HepG2 (cell line): Measurements from ENCODE around the gene CD93. TPM values are rescaled to one million over a fixed set of nuclear protein-coding genes. Genes with fewer than 3 reads are reported as not detected.

Experiments used
- ATAC-seq: fragments of 200-7000 bp; cut with Tn5 transposase; 3 replicates; pipeline ENCODE4 v1.9.1; 2020; ENCODE audit warnings: mild to moderate bottlenecking, moderate library complexity
- BruUV-seq: library from RNA; stranded (reverse); fragments of 400-500 nt; replicated peaks from 2 replicates; lab custom pipeline; 2021; lab: Mats Ljungman, UMichigan
- CTCF ChIA-PET: fragments of 300-600 bp; formaldehyde crosslinking; extraction: SDS; loops from one replicate; lab custom pipeline; 2021; ENCODE audit warnings: low total read pairs, inconsistent platforms, low intra/inter-chr PET ratio; lab: Yijun Ruan, JAX
- POLR2A ChIA-PET: fragments of 350-600 bp; sonication (Branson Sonifier 250); formaldehyde crosslinking; loops from one replicate; lab custom pipeline; 2020; ENCODE audit warnings: antibody characterized with exemption, inconsistent platforms; lab: Yijun Ruan, JAX
- DNase-seq: peaks from one replicate; pipeline ENCODE4 v3.0.0-alpha.2; 2015; ENCODE audit warnings: low spot score
- FAIRE-seq: peaks from 3 replicates; lab custom pipeline; 2011; peaks lifted over from hg19 to GRCh38; lab: Jason Lieb, UNC
- H2AFZ ChIP-seq: one replicate; pipeline ENCODE4 v1.6.1; 2011; ENCODE audit warnings: low read length, inconsistent platforms
- H3K27ac ChIP-seq: fragments of 300-600 bp; 3 replicates; pipeline ENCODE4 v1.8.0; 2011; ENCODE audit warnings: mixed run types, mild to moderate bottlenecking, mixed read lengths, low read length, inconsistent platforms; ENCODE audit not compliant: insufficient read depth; ENCODE audit errors: extremely low read length
- H3K27me3 ChIP-seq, 2 experiments: fragments of 200-600 bp in 1 of 2; 2 replicates in 1 of 2; 3 replicates in 1 of 2; pipeline versions ENCODE4 v1.6.0 to v1.8.0; 2011; ENCODE audit warnings: low read length in 2 of 2, mild to moderate bottlenecking in 2 of 2, moderate library complexity in 2 of 2, inconsistent platforms in 1 of 2; ENCODE audit not compliant: insufficient read depth in 2 of 2, control insufficient read depth in 1 of 2
- H3K36me3 ChIP-seq, 2 experiments: fragments of 200-600 bp in 1 of 2; replicated peaks in 1 of 2; 2 replicates in 1 of 2; 3 replicates in 1 of 2; pipeline versions ENCODE4 v1.5.1 to v1.8.0; 2011; ENCODE audit warnings: low read length in 2 of 2, inconsistent platforms in 1 of 2; ENCODE audit not compliant: insufficient read depth in 2 of 2, control insufficient read depth in 1 of 2
- H3K4me1 ChIP-seq: 2 replicates; pipeline ENCODE4 v1.5.1; 2012; ENCODE audit warnings: low read length, inconsistent platforms; ENCODE audit not compliant: insufficient read depth
- H3K4me2 ChIP-seq: 2 replicates; pipeline ENCODE4 v1.6.0; 2011; ENCODE audit warnings: low read depth, low read length, inconsistent platforms
- H3K4me3 ChIP-seq, 3 experiments: fragments of 200-600 bp in 1 of 3; sonication (generic), shearing (Covaris generic) in 1 of 3; replicated peaks in 1 of 3; 2 replicates each; pipeline ENCODE4 v1.5.1; 2011 to 2016; ENCODE audit warnings: low read length in 3 of 3, inconsistent platforms in 2 of 3, low read depth in 2 of 3, mild to moderate bottlenecking in 2 of 3, control low read depth in 1 of 3, mixed read lengths in 1 of 3; ENCODE audit not compliant: insufficient read depth in 1 of 3
- H3K79me2 ChIP-seq: one replicate; pipeline ENCODE4 v1.6.1; 2011; ENCODE audit warnings: low read length, inconsistent platforms; ENCODE audit not compliant: insufficient read depth
- H3K9ac ChIP-seq: 2 replicates; pipeline ENCODE4 v1.6.0; 2011; ENCODE audit warnings: mild to moderate bottlenecking, low read depth, low read length, inconsistent platforms; ENCODE audit not compliant: insufficient read depth
- H3K9me3 ChIP-seq: 2 replicates; pipeline ENCODE4 v1.5.1; 2012; ENCODE audit warnings: mild to moderate bottlenecking, low read length
- H4K20me1 ChIP-seq: 2 replicates; pipeline ENCODE4 v1.6.0; 2011; ENCODE audit warnings: inconsistent platforms, mild to moderate bottlenecking, low read length, moderate library complexity; ENCODE audit not compliant: insufficient read depth
- CREB3 ChIP-seq: sonication (generic); formaldehyde crosslinking; IDR thresholded peaks from 2 replicates; pipeline ENCODE4 v1.5.0; 2020; ENCODE audit warnings: missing genetic modification reagents
- FOXM1 ChIP-seq: sonication (generic); formaldehyde crosslinking; IDR thresholded peaks from 2 replicates; pipeline ENCODE4 v1.5.0; 2020; ENCODE audit warnings: missing genetic modification reagents
- PAWR ChIP-seq: sonication (generic); formaldehyde crosslinking; IDR thresholded peaks from 2 replicates; pipeline ENCODE4 v1.4.0; 2020; ENCODE audit warnings: missing genetic modification reagents, mild to moderate bottlenecking, borderline replicate concordance
- RCOR2 ChIP-seq: IDR thresholded peaks from 2 replicates; pipeline ENCODE4 v1.6.1; 2016; ENCODE audit warnings: missing biosample characterization, missing genetic modification reagents
- SRSF4 ChIP-seq: fragments of 200-400 bp; formaldehyde crosslinking; IDR thresholded peaks from one replicate; pipeline ENCODE4 v1.6.1; 2018; ENCODE audit warnings: mild to moderate bottlenecking, low read depth, low read length, moderate library complexity; ENCODE audit not compliant: poor library complexity, severe bottlenecking
- ZFP36L1 ChIP-seq: sonication (generic); formaldehyde crosslinking; IDR thresholded peaks from 2 replicates; pipeline ENCODE4 v1.8.0; 2022; ENCODE audit warnings: mild to moderate bottlenecking, missing genetic modification reagents, moderate library complexity
- ZNF543 ChIP-seq: sonication (generic); formaldehyde crosslinking; IDR thresholded peaks from 2 replicates; pipeline ENCODE4 v1.4.0; 2020; ENCODE audit warnings: mild to moderate bottlenecking, missing genetic modification reagents
- ZNF557 ChIP-seq: sonication (generic); formaldehyde crosslinking; IDR thresholded peaks from 2 replicates; pipeline ENCODE4 v1.4.0; 2020; ENCODE audit warnings: missing genetic modification reagents
- ZNF816 ChIP-seq: sonication (generic); formaldehyde crosslinking; IDR thresholded peaks from 2 replicates; pipeline ENCODE4 v1.8.0; 2022; ENCODE audit warnings: missing genetic modification reagents, mild to moderate bottlenecking, borderline replicate concordance
- WGBS: methylation state at CpG from one replicate; pipeline ENCODE4 v1.1.6; 2017; ENCODE audit warnings: low lambda C conversion rate; 5-methylcytosine and 5-hydroxymethylcytosine counted together
- in situ Hi-C: cut with HindIII; loops from 2 replicates; pipeline ENCODE4 v1.10.0; 2017; ENCODE audit warnings: low pct_unique_long_range_greater_than_20kb; ENCODE audit not compliant: extremely low pct_ligation_motif_present
- intact Hi-C: fragments of 100-400 bp; cut with micrococcal nuclease; formaldehyde crosslinking; loops from one replicate; pipeline ENCODE4 v1.10.0; 2022; ENCODE audit not compliant: unreplicated experiment
- polyA plus RNA-seq, 8 experiments: library from polyadenylated mRNA; depleted of rRNA in 3 of 8; stranded (reverse) in 7 of 8; unstranded in 1 of 8; fragments of >200 nt; fragmentation: Illumina TruSeq in 4 of 8; extraction: Trizol in 4 of 8; gene quantifications; 2 replicates each; pipeline versions ENCODE4 v1.2.1 to v1.2.3, GENCODE V29; 2011 to 2016; ENCODE audit warnings: low read depth in 4 of 8, missing spikeins in 1 of 8, mixed read lengths in 1 of 8; ENCODE audit not compliant: insufficient read depth in 1 of 8
- total RNA-seq, 5 experiments: library from RNA; depleted of rRNA; stranded (reverse); fragments of >200 nt; fragmentation: Illumina TruSeq; extraction: Trizol; gene quantifications; 2 replicates each; pipeline ENCODE4 v1.2.3, GENCODE V29; 2016; ENCODE audit warnings: low read depth in 1 of 5

CD93 gene
- total and polyA plus RNA-seq, 2 of the 13 experiments (the other 11 are each of a cell fraction or from before 2014, with no cell fraction given), result not detected

- H2AFZ ChIP-seq, result no peak overlapping the region
- H3K4me3 ChIP-seq, result no peak overlapping the region
- H3K27ac ChIP-seq, result no peak overlapping the region
- in situ Hi-C loops (no loop called here), intact Hi-C loops (no loop called here)
- no peak for DNase-seq
- ChIA-PET POLR2A (no interaction called here), CTCF (no interaction called here)
- no peaks in the 10 kb centered on the region for H3K79me2 ChIP-seq
- H3K9ac ChIP-seq, result no peak overlapping the region
- no peak for ATAC-seq
- H3K4me2 ChIP-seq, result no peak overlapping the region
- TF ChIP-seq ZNF557 (CRISPR knock-in tag) (no peak), SRSF4 (no peak), PAWR (CRISPR knock-in tag) (no peak), CREB3 (CRISPR knock-in tag) (no peak), RCOR2 (no peak), ZNF543 (CRISPR knock-in tag) (no peak), FOXM1 (CRISPR knock-in tag) (no peak), ZFP36L1 (no peak), ZNF816 (CRISPR knock-in tag) (no peak)
- no peaks in the 10 kb centered on the region for H3K4me1 ChIP-seq
- no peak for FAIRE-seq
- H3K36me3 ChIP-seq, result no peaks in the 10 kb centered on the region
- H4K20me1 ChIP-seq, result no peaks in the 10 kb centered on the region
- H3K9me3 ChIP-seq, result no peaks in the 10 kb centered on the region
- 10% methylated on average over 5 of the region's 5 CpGs for WGBS
- BruUV-seq, result no TSS peak
- H3K27me3 ChIP-seq, result peaks cover 0 to 31% of the 10 kb centered on the region in 2 experiments; a peak in 3 of 5 replicates
These were observed 15.7 kb upstream of the CD93 start for GRCh38 chr20:23101696-23102406.
